Left cardiac atrium (tissue), 4 donors: ENCODE results near the gene INAVA. TPM values are rescaled to one million over a fixed set of nuclear protein-coding genes. Genes with fewer than 3 reads are reported as not detected.
A peak's percentile ranks its signal among the peaks of the same experiment; 100 is the strongest.
"Not testable (repeated sequence)": the region's sequence is repeated elsewhere in the genome, so short reads cannot be mapped to it uniquely, and the experiment has no call there.

ENCODE experiments used
- ATAC-seq, 2 donors: fragments of 200-7000 bp; cut with Tn5 transposase; one replicate each; pipeline ENCODE4 v1.9.1; 2020; ENCODE audit warnings: mild to moderate bottlenecking in 2 of 2, moderate library complexity in 2 of 2
- DNase-seq: peaks from one replicate; pipeline ENCODE4 v3.0.0-alpha.2; 2020
- intact Hi-C, 2 donors: fragments of 100-400 bp; cut with DNase I; formaldehyde crosslinking; loops; one replicate each; pipeline versions ENCODE4 v1.14.1 to v1.15.1; 2022 to 2023
- total RNA-seq, 2 donors: library from RNA; stranded (reverse); fragmentation: NEBNext Ultra II Directional; extraction: Animal tissue kit (Norgen Biotek cat#: 25700); gene quantifications; one replicate each; pipeline ENCODE4 v1.2.1, GENCODE V29; 2021
- donor health status: DM: no; HTN: yes; CAD: no.
- donor health status: DM: no; HTN: yes; CAD: no; lungs with severe emphysema.
- donor health status: DM: yes; HTN: yes; CAD: no.
- donor health status: Dilated cardiomyopathy.

The INAVA gene
- total RNA-seq, 2 donors from 2014 or later, result 0.29 TPM; not detected in 1

GRCh38 chr1:200911936-200912335 lies 17.2 kb downstream of the INAVA start:
- ATAC-seq, intact Hi-C loops, DNase-seq: not testable (repeated sequence)

- intact Hi-C loops, result no loop called here
- ATAC-seq (no peak), DNase-seq (no peak)
Observed at GRCh38 chr1:200912737-200913407, 18.2 kb downstream of the INAVA start.

- intact Hi-C loops, result no loop called here
- DNase-seq (no peak), ATAC-seq (no peak)
Observed at GRCh38 chr1:200916152-200916551, 21.5 kb downstream of the INAVA start.

GRCh38 chr1:200916681-200917080 lies 22.0 kb downstream of the INAVA start:
- intact Hi-C loops, result no loop called here
- ATAC-seq (no peak), DNase-seq (no peak)

- intact Hi-C loops, result no loop called here
- DNase-seq, result peak; percentile 65
- ATAC-seq, result peak; percentile 80 to 87
Observed at GRCh38 chr1:200917291-200917817, 22.7 kb downstream of the INAVA start.

GRCh38 chr1:200918006-200918405 lies 23.3 kb downstream of the INAVA start:
- ATAC-seq (no peak), DNase-seq (no peak)
- intact Hi-C loops, result no loop called here

GRCh38 chr1:200919386-200919785 lies 24.7 kb downstream of the INAVA start:
- DNase-seq (no peak), ATAC-seq (no peak)
- intact Hi-C loops, result no loop called here

- no peak for DNase-seq
- ATAC-seq, result no peak
- intact Hi-C loops, result no loop called here
Observed at GRCh38 chr1:200921571-200922110, 26.9 kb downstream of the INAVA start.

GRCh38 chr1:200922406-200922805 lies 27.7 kb downstream of the INAVA start:
- no peak for DNase-seq
- ATAC-seq, result no peak
- intact Hi-C loops, result no loop called here

- intact Hi-C loops, result no loop called here
- DNase-seq, result no peak
- no peak for ATAC-seq
Observed at GRCh38 chr1:200923601-200924000, 28.9 kb downstream of the INAVA start.

GRCh38 chr1:200925831-200926230 lies 31.1 kb downstream of the INAVA start:
- ATAC-seq, result no peak
- intact Hi-C loops, result no loop called here
- no peak for DNase-seq

- intact Hi-C loops, result no loop called here
- DNase-seq (no peak), ATAC-seq (no peak)
Observed at GRCh38 chr1:200929530-200930278, 35.0 kb downstream of the INAVA start.

GRCh38 chr1:200930285-200930684 lies 35.6 kb downstream of the INAVA start:
- DNase-seq, ATAC-seq, intact Hi-C loops: not testable (repeated sequence)

GRCh38 chr1:200931776-200932175 lies 37.1 kb downstream of the INAVA start:
- intact Hi-C loops, result no loop called here
- ATAC-seq (no peak), DNase-seq (no peak)

- DNase-seq (no peak), ATAC-seq (no peak)
- intact Hi-C loops, result no loop called here
Observed at GRCh38 chr1:200934676-200935245, 40.1 kb downstream of the INAVA start.

GRCh38 chr1:200935286-200935962 lies 40.7 kb downstream of the INAVA start:
- intact Hi-C loops, ATAC-seq, DNase-seq: not testable (repeated sequence)

- intact Hi-C loops, result no loop called here
- no peak for ATAC-seq
Observed at GRCh38 chr1:200938955-200939354, 44.3 kb downstream of the INAVA start.

GRCh38 chr1:200945111-200945510 lies 50.4 kb downstream of the INAVA start:
- ATAC-seq, result no peak
- intact Hi-C loops, result no loop called here
- DNase-seq, result no peak

More at GRCh38 chr1:200938955-200939354, 44.3 kb downstream of the INAVA start:
- DNase-seq, result no peak

GRCh38 chr1:200947059-200947566 lies 52.4 kb downstream of the INAVA start:
- DNase-seq (no peak), ATAC-seq (no peak)
- intact Hi-C loops, result no loop called here
